Endothelial cell (in vitro differentiated cells): ENCODE data around the gene ADAMTSL1. TPM values are rescaled to one million over a fixed set of nuclear protein-coding genes. Genes with fewer than 3 reads are reported as not detected.

Source experiments
- DNase-seq: peaks from one replicate; pipeline ENCODE4 v3.0.0; 2021; ENCODE audit warnings: low spot score
- H3K27ac Mint-ChIP-seq: one replicate; pipeline ENCODE4 v1.8.0; 2021; ENCODE audit warnings: mixed read lengths, inconsistent platforms; ENCODE audit not compliant: unreplicated experiment
- H3K27me3 Mint-ChIP-seq: one replicate; pipeline ENCODE4 v1.8.0; 2021; ENCODE audit warnings: mild to moderate bottlenecking, moderate library complexity, mixed read lengths, inconsistent platforms; ENCODE audit not compliant: unreplicated experiment
- H3K36me3 Mint-ChIP-seq: one replicate; pipeline ENCODE4 v1.8.0; 2021; ENCODE audit warnings: mild to moderate bottlenecking, low read depth, mixed read lengths, inconsistent platforms; ENCODE audit not compliant: unreplicated experiment
- H3K4me1 Mint-ChIP-seq: one replicate; pipeline ENCODE4 v1.8.0; 2021; ENCODE audit warnings: mild to moderate bottlenecking, mixed read lengths, inconsistent platforms; ENCODE audit not compliant: unreplicated experiment
- H3K4me3 Mint-ChIP-seq: one replicate; pipeline ENCODE4 v1.8.0; 2021; ENCODE audit warnings: mild to moderate bottlenecking, mixed read lengths, inconsistent platforms; ENCODE audit not compliant: unreplicated experiment
- H3K9me3 Mint-ChIP-seq: one replicate; pipeline ENCODE4 v1.8.0; 2021; ENCODE audit warnings: mixed read lengths, inconsistent platforms; ENCODE audit not compliant: unreplicated experiment
- total RNA-seq: library from RNA; stranded (reverse); fragmentation: NEBNext Ultra II Directional; extraction: Animal tissue kit (Norgen Biotek cat#: 25700); gene quantifications from one replicate; pipeline ENCODE4 v1.2.1, GENCODE V29; 2021; ENCODE audit not compliant: unreplicated experiment
- TF ChIP-seq, protein P1 (sequence below): fragments of 200-600 bp; sonication (generic); IDR thresholded peaks from one replicate; pipeline ENCODE4 v1.5.0; 2021; ENCODE audit warnings: antibody characterized with exemption; ENCODE audit not compliant: unreplicated experiment

Gene ADAMTSL1
- total RNA-seq, 1 donor from 2014 or later, result 18.2 TPM

- H3K4me3 Mint-ChIP-seq, result no peak overlapping the region
- H3K9me3 Mint-ChIP-seq, result no peaks in the 10 kb centered on the region
- TF ChIP-seq, protein P1, sequence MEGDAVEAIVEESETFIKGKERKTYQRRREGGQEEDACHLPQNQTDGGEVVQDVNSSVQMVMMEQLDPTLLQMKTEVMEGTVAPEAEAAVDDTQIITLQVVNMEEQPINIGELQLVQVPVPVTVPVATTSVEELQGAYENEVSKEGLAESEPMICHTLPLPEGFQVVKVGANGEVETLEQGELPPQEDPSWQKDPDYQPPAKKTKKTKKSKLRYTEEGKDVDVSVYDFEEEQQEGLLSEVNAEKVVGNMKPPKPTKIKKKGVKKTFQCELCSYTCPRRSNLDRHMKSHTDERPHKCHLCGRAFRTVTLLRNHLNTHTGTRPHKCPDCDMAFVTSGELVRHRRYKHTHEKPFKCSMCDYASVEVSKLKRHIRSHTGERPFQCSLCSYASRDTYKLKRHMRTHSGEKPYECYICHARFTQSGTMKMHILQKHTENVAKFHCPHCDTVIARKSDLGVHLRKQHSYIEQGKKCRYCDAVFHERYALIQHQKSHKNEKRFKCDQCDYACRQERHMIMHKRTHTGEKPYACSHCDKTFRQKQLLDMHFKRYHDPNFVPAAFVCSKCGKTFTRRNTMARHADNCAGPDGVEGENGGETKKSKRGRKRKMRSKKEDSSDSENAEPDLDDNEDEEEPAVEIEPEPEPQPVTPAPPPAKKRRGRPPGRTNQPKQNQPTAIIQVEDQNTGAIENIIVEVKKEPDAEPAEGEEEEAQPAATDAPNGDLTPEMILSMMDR, result no peak
- H3K27me3 Mint-ChIP-seq, result no peaks in the 10 kb centered on the region
- no peaks in the 10 kb centered on the region for H3K4me1 Mint-ChIP-seq
- DNase-seq, result no peak
- H3K36me3 Mint-ChIP-seq, result no peaks in the 10 kb centered on the region
- no peak overlapping the region for H3K27ac Mint-ChIP-seq
Measured at GRCh38 chr9:18496256-18497000, 22.5 kb downstream of the ADAMTSL1 start.

DNA sequence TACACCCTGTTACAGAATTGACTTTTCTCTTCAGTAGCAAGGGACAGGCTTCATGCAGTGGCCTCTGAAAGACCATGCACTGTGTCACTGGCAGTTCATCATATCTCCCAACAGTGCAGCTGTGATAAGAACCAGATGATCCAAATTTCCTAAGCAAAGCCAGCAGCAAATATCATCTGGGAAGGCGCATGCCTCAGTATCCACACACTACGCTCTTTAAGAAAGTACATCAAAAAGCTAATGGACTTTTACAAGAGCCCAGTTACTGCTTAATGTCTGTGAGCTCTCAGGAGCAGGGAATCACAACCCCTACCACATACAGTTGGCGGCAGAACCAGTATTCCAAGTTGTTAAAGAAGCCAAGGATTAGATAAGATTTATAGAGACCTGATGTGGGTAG lies 25.1 kb downstream of the ADAMTSL1 start:
- Mint-ChIP-seq H3K27ac (no peak overlapping the region), H3K4me3 (no peak overlapping the region), H3K36me3 (no peaks in the 10 kb centered on the region), H3K4me1 (no peaks in the 10 kb centered on the region), H3K9me3 (no peaks in the 10 kb centered on the region), H3K27me3 (no peaks in the 10 kb centered on the region)
- DNase-seq, result no peak
- TF ChIP-seq, protein P1, result no peak

DNA sequence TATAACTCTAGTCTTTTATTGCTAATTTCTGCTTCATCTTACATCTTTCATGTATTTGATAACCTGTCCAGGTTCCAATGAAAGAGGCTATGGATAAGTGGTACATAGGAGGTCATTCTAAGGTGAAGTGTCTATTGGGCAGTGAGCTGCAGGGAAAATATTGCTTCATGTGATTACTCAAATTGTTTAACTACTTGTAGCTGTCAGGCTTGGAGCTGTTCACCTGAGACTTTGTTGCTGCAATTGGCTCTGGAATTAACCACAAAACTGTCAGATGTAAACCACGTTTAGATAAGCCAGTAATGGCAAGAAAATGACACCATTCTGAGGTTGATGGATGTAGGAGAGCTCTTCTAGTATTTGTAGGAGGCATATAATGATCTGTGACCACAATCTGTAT lies 26.0 kb downstream of the ADAMTSL1 start:
- no peaks in the 10 kb centered on the region for H3K9me3 Mint-ChIP-seq
- TF ChIP-seq, protein P1, result no peak
- DNase-seq, result no peak
- H3K4me1 Mint-ChIP-seq, result no peaks in the 10 kb centered on the region
- H3K36me3 Mint-ChIP-seq, result no peaks in the 10 kb centered on the region
- H3K4me3 Mint-ChIP-seq, result no peak overlapping the region
- no peak overlapping the region for H3K27ac Mint-ChIP-seq
- H3K27me3 Mint-ChIP-seq, result no peaks in the 10 kb centered on the region

DNA sequence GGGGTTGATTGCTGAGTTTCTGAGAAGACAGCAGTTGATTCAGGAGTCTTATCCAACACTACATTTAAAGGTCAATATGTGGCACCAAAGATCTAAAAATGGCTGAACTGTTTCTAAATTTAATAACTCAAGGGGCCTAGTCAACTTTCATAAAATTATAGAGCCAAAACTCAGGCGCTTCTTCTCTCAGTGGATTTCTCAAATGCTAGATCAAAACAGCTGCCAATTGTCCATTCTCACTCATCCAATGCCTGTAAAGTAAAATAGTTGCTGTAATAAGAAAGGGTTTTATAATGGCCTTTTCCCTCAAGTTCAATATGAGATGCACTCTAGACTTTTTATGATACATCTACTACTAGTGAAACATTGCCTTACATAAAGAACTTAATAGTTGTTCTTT lies 26.5 kb downstream of the ADAMTSL1 start:
- Mint-ChIP-seq H3K9me3 (no peaks in the 10 kb centered on the region), H3K4me3 (no peak overlapping the region), H3K27ac (no peak overlapping the region), H3K4me1 (no peaks in the 10 kb centered on the region), H3K36me3 (no peaks in the 10 kb centered on the region), H3K27me3 (no peaks in the 10 kb centered on the region)
- no peak for DNase-seq
- TF ChIP-seq, protein P1, result no peak

- Mint-ChIP-seq H3K36me3 (no peaks in the 10 kb centered on the region), H3K27ac (no peak overlapping the region), H3K4me1 (no peaks in the 10 kb centered on the region), H3K27me3 (no peaks in the 10 kb centered on the region), H3K4me3 (no peak overlapping the region), H3K9me3 (no peaks in the 10 kb centered on the region)
- DNase-seq, result no peak
- TF ChIP-seq, protein P1, result no peak
Measured at GRCh38 chr9:18501949-18502348, 28.0 kb downstream of the ADAMTSL1 start.
